ENCODE measurements around the gene CLCN5.

DNA sequence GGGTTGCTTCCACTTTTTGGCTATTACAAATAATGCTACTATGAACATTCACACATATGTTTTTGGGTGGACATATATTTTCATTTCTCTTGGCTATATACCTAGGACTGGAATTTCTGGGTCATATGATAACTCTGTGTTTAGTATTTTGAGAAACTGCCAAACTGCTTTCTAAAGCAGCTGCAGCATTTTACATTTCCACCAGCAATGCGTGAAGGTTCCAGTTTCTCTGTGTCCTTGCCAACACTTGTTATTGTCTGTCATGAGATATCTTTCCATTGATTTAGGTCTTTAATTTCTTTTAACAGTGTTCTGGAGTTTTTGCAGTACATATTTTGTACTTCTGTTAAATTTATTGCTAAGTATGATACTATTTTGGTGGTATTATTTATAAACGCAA lies 48.3 kb downstream of the CLCN5 start:
- TF ChIP-seq, protein P1, sequence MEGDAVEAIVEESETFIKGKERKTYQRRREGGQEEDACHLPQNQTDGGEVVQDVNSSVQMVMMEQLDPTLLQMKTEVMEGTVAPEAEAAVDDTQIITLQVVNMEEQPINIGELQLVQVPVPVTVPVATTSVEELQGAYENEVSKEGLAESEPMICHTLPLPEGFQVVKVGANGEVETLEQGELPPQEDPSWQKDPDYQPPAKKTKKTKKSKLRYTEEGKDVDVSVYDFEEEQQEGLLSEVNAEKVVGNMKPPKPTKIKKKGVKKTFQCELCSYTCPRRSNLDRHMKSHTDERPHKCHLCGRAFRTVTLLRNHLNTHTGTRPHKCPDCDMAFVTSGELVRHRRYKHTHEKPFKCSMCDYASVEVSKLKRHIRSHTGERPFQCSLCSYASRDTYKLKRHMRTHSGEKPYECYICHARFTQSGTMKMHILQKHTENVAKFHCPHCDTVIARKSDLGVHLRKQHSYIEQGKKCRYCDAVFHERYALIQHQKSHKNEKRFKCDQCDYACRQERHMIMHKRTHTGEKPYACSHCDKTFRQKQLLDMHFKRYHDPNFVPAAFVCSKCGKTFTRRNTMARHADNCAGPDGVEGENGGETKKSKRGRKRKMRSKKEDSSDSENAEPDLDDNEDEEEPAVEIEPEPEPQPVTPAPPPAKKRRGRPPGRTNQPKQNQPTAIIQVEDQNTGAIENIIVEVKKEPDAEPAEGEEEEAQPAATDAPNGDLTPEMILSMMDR (IDR thresholded peaks at IDR 0.05) = no peak
- TF ChIP-seq ZSCAN20 (CRISPR knock-in tag; IDR thresholded peaks at IDR 0.05) = no peak
- no peak for TF ChIP-seq ESRRA (IDR thresholded peaks at IDR 0.05; ENCODE audit: borderline replicate concordance, low read length)

All from A549 (cell line).